Stimulated activated naive CD8-positive, alpha-beta T cell treated with anti-CD3 and anti-CD28 coated beads, Interleukin-15, Interleukin-2, amounts not matched to agents 100 U/mL and 50 U/mL, for 24 hours (primary cell): ENCODE data around the gene VPS41.

Experiments used
- ATAC-seq: fragments of 150-1000 bp; cut with Tn5 transposase; one replicate; pipeline ENCODE4 v1.10.0; 2021
- DNase-seq: peaks from one replicate; pipeline ENCODE4 v3.0.0; 2021

VPS41 gene

GRCh38 chr7:38905056-38905759 is 3.8 kb downstream of the VPS41 start:
- no peak for DNase-seq
- ATAC-seq, result peak; percentile 19

GRCh38 chr7:38903057-38903456 is 5.9 kb downstream of the VPS41 start:
- ATAC-seq (no peak), DNase-seq (no peak)

GRCh38 chr7:38902449-38902848 is 6.5 kb downstream of the VPS41 start:
- ATAC-seq (no peak), DNase-seq (no peak)

- DNase-seq (no peak), ATAC-seq (no peak)
These were observed 15.9 kb downstream of the VPS41 start for GRCh38 chr7:38893061-38893460.

- no peak for DNase-seq
- ATAC-seq, result no peak
These were observed 18.4 kb downstream of the VPS41 start for GRCh38 chr7:38890597-38890996.

DNA sequence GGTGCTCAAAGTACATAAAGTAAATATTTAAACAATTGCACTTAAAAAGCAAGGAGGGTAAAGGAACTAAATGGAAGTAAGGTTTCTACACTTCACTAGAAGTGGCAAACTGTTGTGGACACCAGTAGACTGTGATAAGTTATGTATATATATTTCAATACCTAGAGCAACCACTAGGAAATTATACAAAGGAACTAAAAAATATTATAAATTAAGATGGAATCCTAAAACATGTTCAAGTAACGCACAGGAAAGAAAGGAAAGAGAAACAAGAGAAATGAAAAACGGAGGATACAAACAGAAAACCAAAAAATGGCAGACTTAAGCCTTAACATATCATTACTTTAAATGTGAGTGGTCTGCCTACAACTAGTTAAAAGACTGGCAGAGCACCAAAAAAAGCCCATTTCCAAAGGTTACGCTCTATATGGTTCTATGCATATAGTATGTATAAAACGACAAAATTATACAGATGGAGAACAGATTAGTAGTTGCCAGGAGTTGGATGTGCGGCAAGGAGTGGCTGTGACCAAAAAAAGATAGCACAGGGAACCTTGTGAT is 19.0 kb downstream of the VPS41 start:
- ATAC-seq (no peak), DNase-seq (no peak)

- DNase-seq, result no peak
- ATAC-seq, result no peak
These were observed 19.9 kb downstream of the VPS41 start for GRCh38 chr7:38889079-38889478.

DNA sequence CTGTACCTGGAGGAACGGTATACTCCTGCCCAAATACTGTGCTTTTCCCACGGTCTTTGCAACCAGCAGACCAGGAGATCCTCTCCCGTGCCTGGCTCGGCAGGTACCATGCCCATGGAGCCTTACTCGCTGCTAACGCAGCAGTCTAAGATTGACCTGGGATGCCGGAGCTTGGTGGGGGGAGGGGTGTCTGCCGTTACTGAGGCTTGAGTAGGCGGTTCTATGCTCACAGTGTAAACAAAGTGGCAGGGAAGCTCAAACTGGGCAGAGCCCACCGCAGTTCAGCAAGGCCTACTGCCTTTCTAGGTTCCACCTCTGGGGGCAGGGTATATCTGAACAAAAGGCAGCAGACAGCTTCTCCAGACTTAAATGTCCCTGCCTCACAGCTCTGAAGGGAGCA is 22.7 kb downstream of the VPS41 start:
- DNase-seq (no peak), ATAC-seq (no peak)

GRCh38 chr7:38883706-38884105 is 25.3 kb downstream of the VPS41 start:
- ATAC-seq, result no peak
- no peak for DNase-seq

GRCh38 chr7:38881947-38882684 is 26.9 kb downstream of the VPS41 start:
- peak; percentile 59 for ATAC-seq
- no peak for DNase-seq

DNA sequence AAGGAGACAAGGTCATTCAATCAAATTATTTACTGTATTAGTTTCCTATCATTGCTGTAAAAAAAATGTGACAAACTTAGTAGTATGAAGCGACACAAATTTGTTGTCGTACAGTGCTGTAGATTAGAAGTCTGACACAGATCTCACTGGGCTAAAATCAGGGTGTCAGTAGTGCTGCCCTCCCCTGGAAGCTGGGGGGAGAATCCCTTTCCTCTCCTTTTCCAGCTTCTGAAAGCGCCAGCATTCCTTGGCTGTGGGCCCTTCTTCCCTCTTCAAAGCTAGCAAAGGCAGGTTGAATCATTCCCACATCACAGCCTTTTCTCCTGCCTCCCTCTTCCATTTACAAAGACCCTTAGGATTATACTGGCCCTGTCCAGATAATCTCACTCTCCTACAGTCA is 28.0 kb downstream of the VPS41 start:
- no peak for DNase-seq
- no peak for ATAC-seq

GRCh38 chr7:38880454-38880853 is 28.5 kb downstream of the VPS41 start:
- DNase-seq (no peak), ATAC-seq (no peak)

GRCh38 chr7:38880035-38880434 is 29.0 kb downstream of the VPS41 start:
- DNase-seq (no peak), ATAC-seq (no peak)

- DNase-seq (no peak), ATAC-seq (no peak)
These were observed 30.1 kb downstream of the VPS41 start for GRCh38 chr7:38878694-38879457.

DNA sequence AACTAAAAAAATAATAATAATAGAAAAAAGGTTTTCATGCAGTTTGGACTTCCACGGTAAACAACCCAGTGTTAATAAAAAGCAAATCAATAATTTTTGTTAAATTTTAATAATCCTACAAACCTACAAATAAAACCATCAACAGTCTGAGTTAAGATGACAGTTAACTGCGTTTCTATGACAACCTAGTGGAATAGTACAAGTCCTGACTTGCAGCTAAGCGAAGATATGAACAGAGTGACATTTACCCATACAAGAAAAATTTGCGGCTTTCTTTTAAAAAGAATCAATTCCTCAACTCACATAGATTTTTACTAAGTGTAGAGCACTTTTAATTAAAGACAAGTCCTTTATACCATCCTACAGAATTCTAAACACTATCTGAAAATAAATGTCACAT is 35.6 kb downstream of the VPS41 start:
- no peak for DNase-seq
- no peak for ATAC-seq

DNA sequence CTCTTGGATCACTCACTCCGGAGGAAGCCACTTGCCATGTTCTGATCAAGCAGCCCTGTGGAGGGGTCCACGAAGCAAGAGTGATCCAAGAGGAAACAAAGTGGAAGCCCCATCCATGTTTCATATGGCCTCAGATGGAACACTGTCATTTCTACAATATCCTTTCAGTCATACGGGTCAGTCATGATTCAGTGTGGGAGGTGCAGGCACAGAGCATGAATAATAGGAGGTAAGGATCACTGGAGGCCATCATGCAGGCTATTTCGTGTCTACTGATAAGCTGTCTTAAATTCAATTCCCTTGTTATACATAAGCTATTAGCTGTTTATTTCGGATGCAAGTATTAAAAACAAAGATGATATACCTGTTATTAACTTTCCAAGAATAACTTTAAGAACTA is 36.8 kb downstream of the VPS41 start:
- DNase-seq (no peak), ATAC-seq (no peak)

DNA sequence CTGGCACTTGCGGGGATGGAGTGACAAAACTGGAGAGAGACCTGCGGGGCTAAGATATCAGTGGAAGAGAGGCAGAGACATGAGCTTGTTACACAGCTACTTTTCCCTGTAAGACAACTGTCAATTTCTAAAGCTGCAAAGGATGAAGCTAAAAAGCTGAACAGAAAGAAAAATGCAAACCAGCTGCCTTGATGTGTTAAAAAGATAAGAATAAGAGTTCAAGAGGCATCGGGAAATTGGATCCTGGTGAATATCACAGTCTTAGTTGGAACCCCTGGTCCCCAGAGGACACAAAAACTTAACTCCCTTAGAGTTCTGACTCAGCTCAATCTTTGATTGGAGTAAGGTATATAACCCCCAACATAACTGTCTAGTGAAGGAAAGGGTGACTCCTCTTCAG is 38.8 kb downstream of the VPS41 start:
- no peak for DNase-seq
- no peak for ATAC-seq

DNA sequence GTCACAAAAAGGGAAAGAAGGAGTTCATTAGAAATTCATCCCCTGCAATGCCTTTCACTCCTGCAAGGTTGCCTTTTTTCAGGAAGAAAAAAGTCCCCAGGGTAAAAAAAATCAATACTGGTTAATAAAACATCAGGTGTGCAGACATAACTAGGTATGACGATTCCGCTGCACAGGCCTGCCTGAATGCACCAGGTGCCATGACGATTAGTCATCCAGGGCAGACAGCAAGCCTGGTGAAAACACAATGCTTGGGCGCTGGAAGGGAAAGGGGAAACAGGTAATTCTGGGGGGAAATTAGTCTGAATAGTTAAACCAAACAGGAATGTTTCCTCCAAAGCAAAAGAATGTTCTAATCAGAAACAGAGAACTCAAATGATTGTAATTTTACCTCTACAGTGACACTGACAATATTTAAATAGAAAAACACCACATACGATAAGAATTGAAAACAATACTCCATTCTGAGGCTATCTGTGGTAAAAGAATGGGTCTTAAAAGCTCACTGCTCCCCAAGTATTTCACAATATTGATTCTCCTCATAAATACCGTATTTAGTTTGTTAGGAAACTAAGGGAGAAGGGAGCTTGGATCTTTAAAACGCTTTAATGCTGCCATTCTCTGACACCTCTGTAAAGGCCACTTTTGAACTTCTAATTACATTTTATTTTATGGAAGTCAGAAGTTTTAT is 45.2 kb downstream of the VPS41 start:
- DNase-seq, result no peak
- no peak for ATAC-seq

GRCh38 chr7:38862666-38863065 is 46.3 kb downstream of the VPS41 start:
- no peak for ATAC-seq
- no peak for DNase-seq

- DNase-seq, result no peak
- ATAC-seq, result no peak
These were observed 50.6 kb downstream of the VPS41 start for GRCh38 chr7:38858259-38858884.

GRCh38 chr7:38855867-38856266 is 53.1 kb downstream of the VPS41 start:
- DNase-seq (no peak), ATAC-seq (no peak)

DNA sequence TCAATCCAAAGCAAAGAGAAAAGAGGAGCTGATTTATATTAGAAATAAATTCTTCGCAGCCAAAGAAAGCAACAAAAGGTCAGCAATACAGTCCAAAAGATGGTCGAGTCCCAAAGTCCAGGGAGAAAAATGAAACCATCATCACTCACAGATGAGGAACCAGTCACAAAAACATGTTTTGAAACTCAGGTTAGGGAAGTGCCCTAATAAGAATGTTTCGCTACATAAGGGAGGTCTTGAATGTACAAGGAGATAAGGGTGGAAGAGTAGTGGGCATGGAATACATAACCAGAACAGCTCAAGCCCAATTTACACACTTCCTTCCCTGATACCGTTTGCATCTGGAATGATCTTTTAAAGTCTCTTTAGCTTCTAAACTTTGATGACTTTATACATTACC is 53.6 kb downstream of the VPS41 start:
- DNase-seq (no peak), ATAC-seq (no peak)
